SK-N-SH (cell line): Measurements from ENCODE around the gene ALPG. TPM values are rescaled to one million over a fixed set of nuclear protein-coding genes. Genes with fewer than 3 reads are reported as not detected.
A peak's percentile ranks its signal among the peaks of the same experiment; 100 is the strongest.
"Not testable (repeated sequence)": the region's sequence is repeated elsewhere in the genome, so short reads cannot be mapped to it uniquely, and the experiment has no call there.

Experiments used
- CTCF ChIA-PET: fragments of 300-600, 350-600 bp; formaldehyde crosslinking; extraction: SDS; loops from one replicate; lab custom pipeline; 2021; lab: Yijun Ruan, JAX
- POLR2A ChIA-PET: fragments of 350-600 bp; sonication (Branson Sonifier 250); formaldehyde crosslinking; extraction: SDS; loops from one replicate; lab custom pipeline; 2020; ENCODE audit warnings: antibody characterized with exemption, inconsistent platforms; lab: Yijun Ruan, JAX
- DNase-seq: peaks from one replicate; pipeline ENCODE4 v3.0.0; 2012
- H2AFZ ChIP-seq: fragments of 200-600 bp; sonication (generic); 2 replicates; pipeline ENCODE4 v1.8.1; 2016; ENCODE audit warnings: antibody characterized with exemption, mild to moderate bottlenecking, low read depth
- H3F3A ChIP-seq: fragments of 200-600 bp; sonication (generic); replicated peaks from 2 replicates; pipeline ENCODE3; 2016; ENCODE audit warnings: antibody characterized with exemption, mild to moderate bottlenecking; ENCODE audit not compliant: insufficient read depth
- H3K27ac ChIP-seq, 2 experiments: fragments of 200-500 bp in 1 of 2; fragments of 200-600 bp in 1 of 2; sonication (Bioruptor generic) in 1 of 2; sonication (generic), shearing (Covaris generic) in 1 of 2; 2 replicates each; pipeline versions ENCODE4 v1.5.1 to v1.6.1; 2014 to 2016; ENCODE audit warnings: low read depth in 2 of 2, inconsistent platforms in 1 of 2, low read length in 1 of 2, mild to moderate bottlenecking in 1 of 2, mixed read lengths in 1 of 2
- H3K27me3 ChIP-seq: fragments of 200-600 bp; sonication (generic), shearing (Covaris generic); 2 replicates; pipeline ENCODE4 v1.6.1; 2016; ENCODE audit warnings: mixed run types; ENCODE audit not compliant: insufficient read depth
- H3K36me3 ChIP-seq, 2 experiments: fragments of 200-500 bp in 1 of 2; fragments of 200-600 bp in 1 of 2; sonication (Bioruptor generic) in 1 of 2; sonication (generic) in 1 of 2; replicated peaks in 1 of 2; 2 replicates each; pipeline versions ENCODE3 to v1.5.1; 2014 to 2016; ENCODE audit warnings: low read length in 1 of 2, mild to moderate bottlenecking in 1 of 2; ENCODE audit not compliant: insufficient read depth in 2 of 2, control insufficient read depth in 1 of 2
- H3K4me1 ChIP-seq, 2 experiments: fragments of 200-500 bp in 1 of 2; fragments of 200-600 bp in 1 of 2; sonication (Bioruptor generic) in 1 of 2; sonication (generic), shearing (Covaris generic) in 1 of 2; 2 replicates each; pipeline versions ENCODE4 v1.5.1 to v1.6.1; 2014 to 2016; ENCODE audit warnings: low read depth in 1 of 2, low read length in 1 of 2, mixed run types in 1 of 2; ENCODE audit not compliant: insufficient read depth in 2 of 2, control insufficient read depth in 1 of 2
- H3K4me2 ChIP-seq: fragments of 200-600 bp; sonication (generic), shearing (Covaris generic); 2 replicates; pipeline ENCODE4 v1.6.1; 2017; ENCODE audit warnings: mixed run types
- H3K4me3 ChIP-seq, 2 experiments: fragments of 200-500 bp in 1 of 2; fragments of 200-600 bp in 1 of 2; sonication (Bioruptor generic) in 1 of 2; sonication (generic), shearing (Covaris generic) in 1 of 2; 2 replicates each; pipeline versions ENCODE4 v1.5.1 to v1.8.1; 2014 to 2016; ENCODE audit warnings: low read depth in 2 of 2, inconsistent platforms in 1 of 2, low read length in 1 of 2, mild to moderate bottlenecking in 1 of 2, mixed read lengths in 1 of 2, moderate library complexity in 1 of 2
- H3K79me2 ChIP-seq: fragments of 200-600 bp; sonication (generic); 2 replicates; pipeline ENCODE4 v1.8.1; 2017; ENCODE audit warnings: mild to moderate bottlenecking; ENCODE audit not compliant: insufficient read depth
- H3K9ac ChIP-seq: fragments of 200-600 bp; sonication (generic); 2 replicates; pipeline ENCODE4 v1.6.1; 2017; ENCODE audit warnings: mixed run types
- H3K9me2 ChIP-seq: fragments of 200-600 bp; sonication (generic); 2 replicates; pipeline ENCODE4 v1.6.1; 2017; ENCODE audit warnings: mixed run types
- H3K9me3 ChIP-seq: fragments of 200-600 bp; sonication (generic); 2 replicates; pipeline ENCODE4 v1.6.1; 2017; ENCODE audit warnings: mixed run types, mild to moderate bottlenecking, moderate library complexity
- H4K20me1 ChIP-seq: fragments of 200-600 bp; sonication (generic); 2 replicates; pipeline ENCODE4 v1.6.1; 2017; ENCODE audit warnings: mild to moderate bottlenecking, mixed run types; ENCODE audit not compliant: insufficient read depth
- MEF2A ChIP-seq: IDR thresholded peaks from 2 replicates; pipeline ENCODE4 v1.4.0; 2012; ENCODE audit warnings: low read depth, borderline replicate concordance
- RAD21 ChIP-seq: IDR thresholded peaks from 2 replicates; pipeline ENCODE4 v1.6.1; 2012; ENCODE audit warnings: mild to moderate bottlenecking, low read length
- SMC3 ChIP-seq: IDR thresholded peaks from 2 replicates; pipeline ENCODE4 v1.6.1; 2012; ENCODE audit warnings: low read depth, low read length, improper control_type of control experiment
- WGBS: methylation state at CpG from one replicate; pipeline ENCODE4 v1.1.6; 2017; ENCODE audit warnings: low lambda C conversion rate; 5-methylcytosine and 5-hydroxymethylcytosine counted together
- polyA plus RNA-seq, 3 experiments: library from polyadenylated mRNA; depleted of rRNA; stranded (reverse); fragments of >200 nt; gene quantifications; 2 replicates each; pipeline ENCODE4 v1.2.3, GENCODE V29; 2012
- TF ChIP-seq, protein P1 (sequence below): fragments of 200-600 bp; sonication (generic); IDR thresholded peaks from 2 replicates; pipeline ENCODE4 v1.6.1; 2017; ENCODE audit warnings: antibody characterized with exemption, mild to moderate bottlenecking, moderate library complexity

Gene ALPG
- polyA plus RNA-seq, 1 of the 3 experiments (the other 2 are of a cell fraction): not detected

DNA sequence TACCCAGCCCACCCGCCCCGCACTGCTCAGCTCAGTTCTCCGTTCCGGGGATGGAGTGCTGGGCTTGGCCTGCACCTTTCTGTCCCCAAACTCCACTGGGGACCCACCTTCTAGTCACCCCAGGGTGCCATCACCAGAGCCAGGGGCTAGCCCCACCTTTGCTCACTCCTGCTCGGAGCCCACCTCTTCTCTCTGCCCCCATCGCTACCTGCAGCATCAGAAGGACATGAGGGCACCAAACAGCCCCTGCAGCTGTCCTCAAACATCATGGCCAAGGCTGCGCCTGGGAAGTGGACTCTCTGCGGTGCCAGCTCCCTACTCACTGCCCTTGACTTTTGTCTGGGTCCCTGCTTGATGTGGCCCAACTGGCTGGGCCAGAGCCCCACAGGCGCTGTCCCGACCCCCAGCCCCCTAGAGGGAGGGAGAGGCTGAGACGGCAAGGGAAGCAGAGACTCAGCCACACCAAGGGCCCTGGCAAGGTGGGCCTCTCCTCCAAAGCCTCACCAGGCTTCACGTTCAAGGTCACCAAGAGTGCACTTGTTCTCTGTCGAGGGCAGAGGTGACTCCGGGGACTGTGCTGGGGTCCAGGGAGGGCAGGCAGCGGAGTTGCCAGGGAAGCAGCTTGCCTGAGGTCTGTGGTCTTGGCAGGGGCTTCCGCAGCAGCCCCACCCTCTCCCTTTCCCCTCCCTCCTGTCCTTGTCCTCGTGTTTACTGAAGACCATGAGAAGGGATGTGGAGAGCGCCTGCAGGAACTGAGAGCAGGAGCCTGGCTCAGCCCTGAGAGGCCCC is 41.6 kb upstream of the ALPG start:
- H3F3A ChIP-seq, H3K36me3 ChIP-seq, H3K9ac ChIP-seq, DNase-seq, H4K20me1 ChIP-seq, H3K27me3 ChIP-seq, H3K4me2 ChIP-seq, H3K9me2 ChIP-seq, POLR2A ChIA-PET, H3K4me1 ChIP-seq, H2AFZ ChIP-seq, H3K4me3 ChIP-seq, H3K79me2 ChIP-seq, H3K9me3 ChIP-seq, H3K27ac ChIP-seq: not testable (repeated sequence)
- CTCF ChIA-PET: interaction anchor here (0.7 to 1.3 kb wide), 8 partner anchors 10 to 464 kb away, joined by 3 to 6 read pairs (median 3); no protein-coding TSS in a partner anchor
- 71% methylated on average over 9 of the region's 18 CpGs for WGBS

DNA sequence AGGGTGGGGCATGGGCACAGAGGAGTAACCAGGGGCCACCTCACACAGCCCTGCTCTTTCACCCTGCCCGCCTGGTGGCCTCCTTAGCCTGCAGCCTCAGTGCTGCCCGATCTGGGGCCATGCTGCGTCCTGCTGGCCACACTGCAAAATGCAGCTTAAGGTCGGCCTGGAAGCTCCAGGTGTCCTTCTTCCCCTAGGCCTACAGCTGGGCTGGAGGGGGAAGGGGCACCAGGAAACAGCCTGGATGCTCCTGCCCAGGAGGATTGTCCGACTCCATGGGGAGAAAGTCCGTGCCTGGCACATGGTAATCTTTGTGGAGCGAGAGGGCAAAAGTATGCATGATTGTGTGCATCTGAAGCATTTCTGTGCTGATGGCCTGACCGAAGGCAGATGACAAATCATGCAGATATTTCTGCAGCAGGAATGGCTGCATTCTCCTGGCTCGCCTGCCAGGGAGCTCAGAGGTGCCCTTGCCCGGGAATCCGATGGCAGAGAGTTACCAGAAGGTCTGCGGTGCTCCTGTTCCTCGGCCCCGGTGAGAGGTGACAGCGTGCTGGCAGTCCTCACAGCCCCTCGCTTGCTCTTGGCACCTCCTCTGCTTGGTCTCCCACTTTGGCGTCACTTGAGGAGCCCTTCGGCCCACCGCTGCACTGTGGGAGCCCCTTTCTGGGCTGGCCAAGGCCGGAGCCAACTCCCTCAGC is 40.9 kb upstream of the ALPG start:
- TF ChIP-seq, protein P1, sequence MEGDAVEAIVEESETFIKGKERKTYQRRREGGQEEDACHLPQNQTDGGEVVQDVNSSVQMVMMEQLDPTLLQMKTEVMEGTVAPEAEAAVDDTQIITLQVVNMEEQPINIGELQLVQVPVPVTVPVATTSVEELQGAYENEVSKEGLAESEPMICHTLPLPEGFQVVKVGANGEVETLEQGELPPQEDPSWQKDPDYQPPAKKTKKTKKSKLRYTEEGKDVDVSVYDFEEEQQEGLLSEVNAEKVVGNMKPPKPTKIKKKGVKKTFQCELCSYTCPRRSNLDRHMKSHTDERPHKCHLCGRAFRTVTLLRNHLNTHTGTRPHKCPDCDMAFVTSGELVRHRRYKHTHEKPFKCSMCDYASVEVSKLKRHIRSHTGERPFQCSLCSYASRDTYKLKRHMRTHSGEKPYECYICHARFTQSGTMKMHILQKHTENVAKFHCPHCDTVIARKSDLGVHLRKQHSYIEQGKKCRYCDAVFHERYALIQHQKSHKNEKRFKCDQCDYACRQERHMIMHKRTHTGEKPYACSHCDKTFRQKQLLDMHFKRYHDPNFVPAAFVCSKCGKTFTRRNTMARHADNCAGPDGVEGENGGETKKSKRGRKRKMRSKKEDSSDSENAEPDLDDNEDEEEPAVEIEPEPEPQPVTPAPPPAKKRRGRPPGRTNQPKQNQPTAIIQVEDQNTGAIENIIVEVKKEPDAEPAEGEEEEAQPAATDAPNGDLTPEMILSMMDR: peak; percentile 59
- no peak for TF ChIP-seq MEF2A
- peak; percentile 41 for TF ChIP-seq RAD21
- peak; percentile 23; the same call in 1 of the 2 replicates for TF ChIP-seq SMC3
- TF ChIP-seq, all 33 proteins: peak for 3
- H3K9ac ChIP-seq: no peak overlapping the region
- H3K27ac ChIP-seq: no peak overlapping the region
- no peaks in the 10 kb centered on the region for H3F3A ChIP-seq
- CTCF ChIA-PET: interaction anchor here (0.6 to 1.2 kb wide), 6 partner anchors 11 to 459 kb away, joined by 3 to 4 read pairs (median 3); no protein-coding TSS in a partner anchor
- no peak overlapping the region for H3K4me2 ChIP-seq
- POLR2A ChIA-PET: interaction anchor here (0.6 kb wide), 1 partner anchor 49 kb away, joined by 3 read pairs; no protein-coding TSS in a partner anchor
- no peaks in the 10 kb centered on the region for H3K9me2 ChIP-seq
- H3K79me2 ChIP-seq: no peaks in the 10 kb centered on the region
- no peaks in the 10 kb centered on the region for H3K27me3 ChIP-seq
- peak; percentile 73 for DNase-seq
- no peak overlapping the region for H3K4me3 ChIP-seq
- no peaks in the 10 kb centered on the region; a peak in 1 of 4 replicates for H3K4me1 ChIP-seq
- H2AFZ ChIP-seq: no peak overlapping the region
- H4K20me1 ChIP-seq: no peaks in the 10 kb centered on the region
- H3K9me3 ChIP-seq: no peaks in the 10 kb centered on the region
- H3K36me3 ChIP-seq: no peaks in the 10 kb centered on the region
- WGBS: 65% methylated on average over 12 of the region's 20 CpGs

DNA sequence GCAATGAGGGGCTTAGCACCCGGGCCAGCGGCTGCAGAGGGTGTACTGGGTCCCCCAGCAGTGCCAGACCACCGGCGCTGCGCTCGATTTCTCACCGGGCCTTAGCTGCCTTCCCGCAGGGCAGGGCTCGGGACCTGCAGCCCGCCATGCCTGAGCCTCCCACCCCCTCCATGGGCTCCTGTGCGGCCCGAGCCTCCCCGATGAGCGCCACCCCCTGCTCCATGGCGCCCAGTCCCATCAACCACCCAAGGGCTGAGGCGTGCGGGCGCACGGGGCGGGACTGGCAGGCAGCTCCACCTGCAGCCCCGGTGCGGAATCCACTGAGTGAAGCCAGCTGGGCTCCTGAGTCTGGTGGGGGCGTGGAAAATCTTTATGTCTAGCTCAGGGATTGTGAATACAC is 40.2 kb upstream of the ALPG start:
- H3K36me3 ChIP-seq, POLR2A ChIA-PET, H3K79me2 ChIP-seq, H3K4me1 ChIP-seq, DNase-seq, H3K9me2 ChIP-seq, H3K4me3 ChIP-seq, H3K9ac ChIP-seq, H3K4me2 ChIP-seq, H3K9me3 ChIP-seq, H3K27ac ChIP-seq, H3K27me3 ChIP-seq, H2AFZ ChIP-seq, H3F3A ChIP-seq, H4K20me1 ChIP-seq: not testable (repeated sequence)
- CTCF ChIA-PET: interaction anchor here (1.2 to 2.2 kb wide), 3 partner anchors 73 to 441 kb away, joined by 3 to 9 read pairs (median 6); partner anchors contain the start of gene PRSS56
- WGBS: 85% methylated on average over 17 of the region's 23 CpGs
